Measurements from ENCODE around the gene ARCN1.
A peak's percentile ranks its signal among the peaks of the same experiment; 100 is the strongest.

The ARCN1 gene

GRCh38 chr11:118644496-118644895 lies 72.3 kb downstream of the ARCN1 start:
- ChIA-PET CTCF (interaction anchor here (0.6 to 1.9 kb wide), 3 partner anchors 38 to 754 kb away, joined by 3 to 8 read pairs (median 4); no protein-coding TSS in a partner anchor), POLR2A (ENCODE audit: low non-redundant PET) (no interaction called here)
- no peak for DNase-seq (ENCODE audit: low spot score)
- H3K27ac ChIP-seq = peak overlapping the region; percentile 35
- no peak for TF ChIP-seq CTCF (conservative IDR thresholded peaks at IDR 0.05; ENCODE audit: low read depth)

- POLR2A ChIA-PET (ENCODE audit: low non-redundant PET) = no interaction called here
- TF ChIP-seq CTCF (conservative IDR thresholded peaks at IDR 0.05; ENCODE audit: low read depth) = no peak
- no peak for DNase-seq (ENCODE audit: low spot score)
- H3K27ac ChIP-seq = peak overlapping the region; percentile 35
- CTCF ChIA-PET = interaction anchor here (0.9 to 1.9 kb wide), 4 partner anchors 14 to 44 kb away, joined by 3 to 8 read pairs (median 4); no protein-coding TSS in a partner anchor
Observed at GRCh38 chr11:118645066-118645715, 73.0 kb downstream of the ARCN1 start.

GRCh38 chr11:118646393-118646792 lies 74.2 kb downstream of the ARCN1 start:
- ChIA-PET CTCF (interaction anchor here (1.0 kb wide), 1 partner anchor 51 kb away, joined by 3 read pairs; no protein-coding TSS in a partner anchor), POLR2A (ENCODE audit: low non-redundant PET) (no interaction called here)
- no peak overlapping the region; the same call in 1 of the 2 replicates for H3K27ac ChIP-seq
- no peak for DNase-seq (ENCODE audit: low spot score)
- TF ChIP-seq CTCF (conservative IDR thresholded peaks at IDR 0.05; ENCODE audit: low read depth) = no peak

GRCh38 chr11:118648291-118648690 lies 76.1 kb downstream of the ARCN1 start:
- no peak for DNase-seq (ENCODE audit: low spot score)
- ChIA-PET CTCF (interaction anchor here (1.3 kb wide), 1 partner anchor 12 kb away, joined by 3 read pairs; no protein-coding TSS in a partner anchor), POLR2A (ENCODE audit: low non-redundant PET) (no interaction called here)
- H3K27ac ChIP-seq = peak overlapping the region; percentile 43
- no peak for TF ChIP-seq CTCF (conservative IDR thresholded peaks at IDR 0.05; ENCODE audit: low read depth)

GRCh38 chr11:118649941-118650340 lies 77.7 kb downstream of the ARCN1 start:
- DNase-seq (ENCODE audit: low spot score) = no peak
- TF ChIP-seq CTCF (conservative IDR thresholded peaks at IDR 0.05; ENCODE audit: low read depth) = no peak
- peak overlapping the region; percentile 25 for H3K27ac ChIP-seq
- ChIA-PET POLR2A (ENCODE audit: low non-redundant PET) (no interaction called here), CTCF (no interaction called here)

GRCh38 chr11:118650366-118650765 lies 78.2 kb downstream of the ARCN1 start:
- H3K27ac ChIP-seq = peak overlapping the region; percentile 25
- no peak for DNase-seq (ENCODE audit: low spot score)
- TF ChIP-seq CTCF (conservative IDR thresholded peaks at IDR 0.05; ENCODE audit: low read depth) = no peak
- ChIA-PET POLR2A (ENCODE audit: low non-redundant PET) (no interaction called here), CTCF (interaction anchor here (1.2 kb wide), 1 partner anchor 141 kb away, joined by 3 read pairs; the partner anchor contains the start of gene DDX6)
